DMS153 treated with DMSO at 0.1 percent for 48 hours (cell line): ENCODE data around the gene SPA17.
A peak's percentile ranks its signal among the peaks of the same experiment; 100 is the strongest.

ENCODE experiments used
- DNase-seq: peaks from one replicate; lab custom pipeline; 2025; ENCODE audit not compliant: unreplicated experiment; lab: John Stamatoyannopoulos, UW

Gene SPA17

DNA sequence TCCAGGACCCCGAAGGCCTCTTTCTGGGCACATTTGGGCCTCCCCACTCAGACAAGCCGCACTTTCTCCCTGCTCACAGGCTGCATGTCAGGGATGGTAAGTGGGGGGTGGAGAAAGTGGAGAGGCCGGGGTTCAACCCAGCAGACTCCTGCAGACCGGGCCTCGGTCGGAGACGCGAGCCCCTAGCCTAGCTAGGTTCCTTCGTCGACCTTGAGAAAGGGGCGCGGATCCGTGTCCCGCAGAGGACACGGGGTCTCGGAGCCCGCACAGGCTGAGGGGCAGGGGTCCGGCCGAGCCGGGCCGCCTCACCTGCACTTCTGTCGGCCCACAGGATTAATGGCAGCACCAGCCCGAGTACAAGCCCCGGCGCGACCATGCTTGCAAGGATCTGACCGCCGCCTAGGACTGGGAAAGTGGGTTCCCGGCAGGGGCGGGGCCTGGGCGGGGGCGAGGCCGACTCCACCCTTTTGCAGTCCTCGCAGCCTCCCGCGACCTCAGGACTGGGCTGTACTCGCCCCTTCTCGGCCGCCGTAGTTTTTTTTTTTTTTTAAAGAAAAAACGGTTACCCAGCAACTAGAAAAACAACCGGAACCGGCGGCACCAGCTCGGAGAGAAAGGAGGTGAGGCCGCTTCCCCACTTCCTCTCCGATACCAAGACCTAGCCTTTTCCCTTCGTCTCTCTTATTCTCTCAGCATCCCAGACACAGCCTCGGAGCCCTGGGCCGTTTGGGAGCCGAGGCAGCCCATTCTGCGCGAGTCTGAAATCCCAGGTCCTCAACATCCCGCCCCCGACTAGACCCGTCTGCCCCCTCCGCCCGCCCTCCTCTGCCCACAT lies at the start of gene SPA17, which contains the start of gene SIAE:
TSS of gene SPA17 (plus strand) at position 572 of the 835 bp plus-strand sequence. CDS start 1,361 bp downstream, outside the sequence.
TSS of gene SIAE (minus strand) at position 407 of the 835 bp plus-strand sequence. CDS start at position 376, 31 bp downstream.
- DNase-seq, result peak; percentile 83

GRCh38 chr11:124625504-124626168 lies 48.1 kb upstream of the SPA17 start:
- DNase-seq, result no peak

DNA sequence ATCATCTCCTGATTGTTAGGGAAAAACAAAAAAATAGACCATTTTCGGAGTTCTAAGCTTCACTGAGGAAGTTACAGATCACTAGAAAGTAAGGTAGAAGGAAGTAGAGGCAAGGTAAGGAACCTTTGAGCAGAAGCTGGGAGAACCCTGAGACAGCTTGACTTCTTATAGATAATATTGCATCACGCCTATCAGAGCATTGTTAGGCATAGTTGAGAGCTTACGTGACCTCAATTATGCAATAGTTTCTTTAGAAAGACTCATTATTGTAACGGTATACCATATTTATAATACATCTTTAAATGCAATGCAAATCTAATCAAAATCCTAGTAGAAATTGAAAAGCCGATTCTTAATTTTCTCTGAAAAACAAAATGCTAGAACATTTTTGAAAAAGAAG lies 46.2 kb upstream of the SPA17 start:
- no peak for DNase-seq

DNA sequence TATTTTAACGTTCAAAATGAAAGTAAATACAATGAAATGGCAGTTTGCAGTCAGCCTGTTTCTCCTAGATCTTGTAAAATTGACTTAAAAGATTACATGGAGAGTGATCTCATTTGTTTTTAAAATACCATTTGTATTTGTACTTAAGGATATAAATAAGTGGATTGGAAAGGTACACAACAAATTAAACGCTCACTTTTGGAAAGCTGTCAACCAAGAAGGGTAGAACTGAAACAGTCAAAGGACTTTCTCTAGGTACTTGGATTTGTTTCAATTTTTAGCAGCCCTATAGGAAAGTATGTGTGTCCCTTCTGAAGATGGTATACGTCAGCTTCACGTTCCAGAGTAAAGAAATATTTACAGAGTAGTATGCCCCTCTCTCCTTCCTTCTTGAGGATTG lies 43.7 kb upstream of the SPA17 start:
- no peak for DNase-seq

DNA sequence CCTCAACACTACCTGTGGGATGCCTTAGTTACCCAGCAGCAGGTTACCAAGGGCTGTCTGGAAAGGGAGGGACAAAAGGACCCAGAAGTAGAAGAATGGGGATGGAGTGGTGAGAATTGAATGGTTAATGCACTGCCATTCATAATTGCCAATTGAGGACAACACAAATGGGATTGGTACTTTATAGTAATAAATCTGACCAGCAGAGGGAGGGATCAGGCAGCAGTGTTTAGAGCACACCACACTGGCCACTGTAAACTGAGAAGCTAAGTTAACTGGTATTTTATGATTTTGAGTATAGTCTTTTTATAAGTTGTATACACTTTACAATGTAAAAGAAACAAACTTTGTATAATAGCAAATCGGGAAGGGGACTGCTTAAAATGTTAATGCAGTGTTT lies 40.3 kb upstream of the SPA17 start:
- DNase-seq, result no peak

- no peak for DNase-seq
These were observed 37.8 kb upstream of the SPA17 start for GRCh38 chr11:124635932-124636331.

- DNase-seq, result no peak
These were observed 35.2 kb upstream of the SPA17 start for GRCh38 chr11:124638500-124638899.

GRCh38 chr11:124639186-124639585 lies 34.5 kb upstream of the SPA17 start:
- DNase-seq, result no peak

DNA sequence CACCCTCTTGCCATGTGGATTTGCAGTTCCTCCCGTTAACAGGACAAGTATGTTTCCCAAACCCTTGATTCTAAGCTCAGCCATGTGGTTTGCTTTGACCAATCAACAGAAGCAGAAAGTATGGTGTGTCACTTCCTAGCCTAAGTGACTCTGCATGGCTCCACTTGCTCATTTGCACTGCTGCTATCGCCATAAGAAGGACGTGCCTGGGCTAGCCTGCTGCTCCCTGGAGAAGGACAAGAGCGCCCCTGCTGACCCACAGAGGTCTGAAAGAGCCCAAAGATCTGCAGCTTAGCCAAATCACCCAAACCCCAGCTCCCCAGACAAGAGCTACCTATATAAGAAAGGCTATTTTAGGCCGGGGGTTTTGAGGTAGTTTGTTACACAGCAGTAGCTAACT lies 33.0 kb upstream of the SPA17 start:
- no peak for DNase-seq

GRCh38 chr11:124642628-124643027 lies 31.1 kb upstream of the SPA17 start:
- DNase-seq, result no peak

- DNase-seq, result no peak
These were observed 30.6 kb upstream of the SPA17 start for GRCh38 chr11:124643042-124643604.

GRCh38 chr11:124643605-124644425 lies 29.9 kb upstream of the SPA17 start:
- DNase-seq, result no peak

DNA sequence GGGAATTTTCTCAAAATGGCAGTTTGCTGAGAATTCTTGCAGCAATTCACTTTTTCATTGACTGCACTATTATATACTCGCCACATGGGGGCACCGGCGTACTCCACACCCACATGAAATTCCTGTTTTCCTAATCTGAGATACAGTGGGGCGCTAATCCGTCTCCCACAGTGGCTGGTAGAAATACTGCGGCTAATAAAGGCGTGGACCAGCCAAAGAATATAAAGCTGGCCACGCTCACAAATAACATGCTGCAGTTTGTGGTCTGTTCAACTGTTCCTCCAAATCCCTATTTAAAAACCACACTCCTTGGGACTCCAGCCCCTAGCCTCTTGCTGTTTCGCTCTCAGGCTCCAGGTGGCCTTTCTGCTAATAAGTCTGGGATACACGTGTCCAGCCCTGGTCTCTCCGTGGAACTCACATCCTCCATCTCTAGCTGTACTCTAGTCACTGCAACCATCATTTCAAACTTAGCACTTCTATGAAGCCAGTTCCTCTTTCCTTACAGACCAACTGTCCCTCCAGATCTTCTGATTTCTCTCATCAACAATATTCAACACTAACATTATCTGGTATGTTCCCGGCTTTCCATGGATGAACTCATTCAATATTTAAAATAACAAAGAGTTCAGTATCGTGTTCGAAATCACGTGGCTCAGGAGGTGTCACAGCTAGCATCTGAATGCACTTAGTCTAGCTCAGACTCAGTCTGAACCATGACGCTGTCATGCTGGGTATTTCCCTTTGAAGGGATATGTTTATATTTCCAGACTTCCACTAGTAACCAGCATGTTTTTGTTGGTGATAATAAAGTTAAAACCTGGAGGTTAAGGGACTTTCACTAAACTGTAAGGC lies 29.1 kb upstream of the SPA17 start:
- peak; percentile 72 for DNase-seq

DNA sequence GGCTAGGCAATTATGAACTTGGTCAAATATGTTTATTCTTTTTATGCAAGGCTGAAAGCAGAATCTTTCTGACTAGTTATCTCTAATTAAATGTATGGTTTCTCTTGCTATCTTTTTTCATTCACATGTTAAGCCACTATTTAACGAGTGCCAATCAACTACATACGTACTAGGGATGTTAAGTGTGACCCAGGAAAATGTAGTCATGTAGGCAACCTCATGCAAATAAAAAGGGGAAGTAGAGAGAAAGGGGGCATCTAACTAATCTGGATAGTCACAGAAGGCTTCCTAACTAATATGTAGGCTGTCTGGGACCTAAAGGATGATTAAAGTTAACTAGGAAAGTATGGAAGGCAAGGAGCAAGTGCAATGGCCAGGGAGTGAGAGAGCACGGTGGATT lies 27.6 kb upstream of the SPA17 start:
- DNase-seq, result no peak

GRCh38 chr11:124648610-124649009 lies 25.1 kb upstream of the SPA17 start:
- no peak for DNase-seq

- peak; percentile 53 for DNase-seq
These were observed 16.7 kb upstream of the SPA17 start for GRCh38 chr11:124656774-124657630.

- DNase-seq, result no peak
These were observed 15.8 kb upstream of the SPA17 start for GRCh38 chr11:124657904-124658303.

DNA sequence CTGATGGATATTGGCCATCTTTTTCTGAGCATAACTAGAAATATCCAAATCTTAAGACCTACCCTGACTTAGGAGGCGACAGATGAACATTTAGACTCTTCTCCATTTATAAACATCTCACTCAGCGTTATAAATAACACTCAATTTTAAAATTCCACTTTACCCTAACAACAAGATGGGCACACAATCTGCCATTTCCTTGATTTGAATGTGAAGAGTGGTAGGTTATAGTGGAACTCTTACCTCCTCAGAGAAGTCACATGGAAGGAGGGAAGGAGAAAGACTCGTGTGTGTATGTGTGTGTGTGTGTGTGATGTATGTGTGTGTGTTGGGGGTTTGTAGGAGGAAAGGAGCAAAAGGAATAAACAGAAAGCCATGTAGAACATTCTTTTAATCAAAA lies 15.2 kb upstream of the SPA17 start:
- no peak for DNase-seq

DNA sequence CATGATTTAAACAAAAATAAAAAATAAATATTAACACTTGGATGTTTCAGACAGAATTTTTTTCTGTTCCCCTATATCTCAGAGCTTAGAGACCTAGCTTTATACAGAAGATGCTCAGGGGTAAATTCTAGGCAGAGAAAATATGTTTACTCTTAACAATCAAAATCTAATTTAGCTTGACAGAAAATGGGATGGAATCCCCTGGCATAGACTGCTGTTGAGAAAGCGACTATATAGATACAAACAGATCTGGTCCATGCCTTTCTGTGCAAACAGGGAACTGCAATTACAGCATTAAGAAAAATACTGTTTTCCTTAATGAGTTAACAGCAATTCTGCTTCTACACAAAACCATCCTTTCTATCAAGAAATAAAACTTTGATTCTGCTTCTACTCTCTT lies 14.7 kb upstream of the SPA17 start:
- DNase-seq, result no peak
